ENCODE results near the gene GPR132.
"Not testable (repeated sequence)": the region's sequence is repeated elsewhere in the genome, so short reads cannot be mapped to it uniquely, and the experiment has no call there.

GPR132 gene

GRCh38 chr14:105065280-105066228 lies at the start of gene GPR132:
Gene GPR132 (minus strand): TSS chr14:105065430. CDS start chr14:105055420, 10,010 bp downstream.
- peak; percentile 73 to 85 for DNase-seq (ENCODE audit: low read depth in 2 of 2)

- DNase-seq (ENCODE audit: low read depth in 2 of 2), result not testable (repeated sequence)
Observed at GRCh38 chr14:105109243-105109642, 44.0 kb upstream of the GPR132 start.

- DNase-seq (ENCODE audit: low read depth in 2 of 2), result no peak
Observed at GRCh38 chr14:105108516-105108864, 43.3 kb upstream of the GPR132 start.

- DNase-seq (ENCODE audit: low read depth in 2 of 2), result no peak
Observed at GRCh38 chr14:105107781-105108515, 42.7 kb upstream of the GPR132 start.

- DNase-seq (ENCODE audit: low read depth in 2 of 2), result no peak
Observed at GRCh38 chr14:105107351-105107750, 42.1 kb upstream of the GPR132 start.

- DNase-seq (ENCODE audit: low read depth in 2 of 2), result no peak
Observed at GRCh38 chr14:105105158-105105557, 39.9 kb upstream of the GPR132 start.

- no peak for DNase-seq (ENCODE audit: low read depth in 2 of 2)
Observed at GRCh38 chr14:105102893-105103292, 37.7 kb upstream of the GPR132 start.

GRCh38 chr14:105102361-105102870 lies 37.2 kb upstream of the GPR132 start:
- DNase-seq (ENCODE audit: low read depth in 2 of 2), result no peak

GRCh38 chr14:105100910-105101309 lies 35.7 kb upstream of the GPR132 start:
- no peak for DNase-seq (ENCODE audit: low read depth in 2 of 2)

GRCh38 chr14:105099778-105100177 lies 34.5 kb upstream of the GPR132 start:
- DNase-seq (ENCODE audit: low read depth in 2 of 2), result no peak

GRCh38 chr14:105098316-105098715 lies 33.1 kb upstream of the GPR132 start:
- DNase-seq (ENCODE audit: low read depth in 2 of 2), result no peak

GRCh38 chr14:105097794-105098127 lies 32.5 kb upstream of the GPR132 start:
- no peak for DNase-seq (ENCODE audit: low read depth in 2 of 2)

GRCh38 chr14:105096206-105096875 lies 31.1 kb upstream of the GPR132 start:
- no peak for DNase-seq (ENCODE audit: low read depth in 2 of 2)

- no peak for DNase-seq (ENCODE audit: low read depth in 2 of 2)
Observed at GRCh38 chr14:105095236-105095805, 30.1 kb upstream of the GPR132 start.

GRCh38 chr14:105094193-105094907 lies 29.1 kb upstream of the GPR132 start:
- no peak for DNase-seq (ENCODE audit: low read depth in 2 of 2)

- DNase-seq (ENCODE audit: low read depth in 2 of 2), result peak; percentile 41 to 69
Observed at GRCh38 chr14:105093431-105094192, 28.4 kb upstream of the GPR132 start.

GRCh38 chr14:105093038-105093430 lies 27.8 kb upstream of the GPR132 start:
- peak in 1 of 2 donors; percentile 46 for DNase-seq (ENCODE audit: low read depth in 2 of 2)

GRCh38 chr14:105092171-105093037 lies 27.2 kb upstream of the GPR132 start:
- DNase-seq (ENCODE audit: low read depth in 2 of 2), result no peak

- no peak for DNase-seq (ENCODE audit: low read depth in 2 of 2)
Observed at GRCh38 chr14:105091517-105092170, 26.4 kb upstream of the GPR132 start.
